GM19395 (cell line): ENCODE data around the gene RPTOR.

Experiments used
- ATAC-seq: cut with Tn5 transposase; IDR thresholded peaks from one replicate; pipeline ENCODE4 v1.9.1; 2021; ENCODE audit warnings: mild to moderate bottlenecking, moderate library complexity; ENCODE audit not compliant: unreplicated experiment

RPTOR gene

GRCh38 chr17:80856863-80857755, 312.5 kb downstream of the RPTOR start:
- ATAC-seq = peak; percentile 25

- no peak for ATAC-seq
Measured at GRCh38 chr17:80857756-80858171, 313.1 kb downstream of the RPTOR start.

- ATAC-seq = no peak
Measured at GRCh38 chr17:80858301-80859001, 313.8 kb downstream of the RPTOR start.

- ATAC-seq = no peak
Measured at GRCh38 chr17:80859002-80859941, 314.6 kb downstream of the RPTOR start.

- no peak for ATAC-seq
Measured at GRCh38 chr17:80860101-80860671, 315.5 kb downstream of the RPTOR start.

GRCh38 chr17:80860703-80861417, 316.2 kb downstream of the RPTOR start:
- no peak for ATAC-seq

GRCh38 chr17:80861418-80861815, 316.8 kb downstream of the RPTOR start:
- ATAC-seq = no peak

GRCh38 chr17:80861892-80862291, 317.3 kb downstream of the RPTOR start:
- no peak for ATAC-seq

- ATAC-seq = no peak
Measured at GRCh38 chr17:80862481-80862961, 317.9 kb downstream of the RPTOR start.

- ATAC-seq = no peak
Measured at GRCh38 chr17:80862978-80863377, 318.3 kb downstream of the RPTOR start.

GRCh38 chr17:80863626-80864025, 319.0 kb downstream of the RPTOR start:
- no peak for ATAC-seq

GRCh38 chr17:80864751-80865150, 320.1 kb downstream of the RPTOR start:
- ATAC-seq = no peak

- ATAC-seq = no peak
Measured at GRCh38 chr17:80866050-80866793, 321.6 kb downstream of the RPTOR start.

- no peak for ATAC-seq
Measured at GRCh38 chr17:80868022-80868609, 323.5 kb downstream of the RPTOR start.

- ATAC-seq = no peak
Measured at GRCh38 chr17:80869481-80870145, 325.0 kb downstream of the RPTOR start.

GRCh38 chr17:80870401-80870800, 325.8 kb downstream of the RPTOR start:
- no peak for ATAC-seq

- no peak for ATAC-seq
Measured at GRCh38 chr17:80871341-80871740, 326.7 kb downstream of the RPTOR start.

- ATAC-seq = no peak
Measured at GRCh38 chr17:80872001-80872500, 327.4 kb downstream of the RPTOR start.
